Measurements from ENCODE around the gene SNX4. TPM values are rescaled to one million over a fixed set of nuclear protein-coding genes. Genes with fewer than 3 reads are reported as not detected.

The SNX4 gene
- total RNA-seq: 29.9 and 38.2 TPM in 2 replicates

GRCh38 chr3:125519678-125520562 is at the start of gene SNX4:
SNX4 (minus strand) TSS chr3:125520202; CDS start chr3:125520172, 30 bp downstream.

Other genes with a start within 250 kb of the SNX4 start
- gene ZNF148, start 144.9 kb downstream of the SNX4 start, total RNA-seq: 31.4 and 46.2 TPM in 2 replicates
- gene OSBPL11, start 75.3 kb upstream of the SNX4 start, total RNA-seq: 10.1 and 14.6 TPM in 2 replicates